HepG2 (cell line): ENCODE measurements around the gene HECTD2. TPM values are rescaled to one million over a fixed set of nuclear protein-coding genes. Genes with fewer than 3 reads are reported as not detected.

Experiments
- NR1H2 ChIP-seq: sonication (generic); formaldehyde crosslinking; IDR thresholded peaks from 2 replicates; pipeline ENCODE4 v1.8.1; 2022; ENCODE audit warnings: low read depth, missing genetic modification reagents, borderline replicate concordance
- PRDM10 ChIP-seq: sonication (generic); formaldehyde crosslinking; IDR thresholded peaks from 2 replicates; pipeline ENCODE4 v1.4.0; 2020; ENCODE audit warnings: low read depth, missing genetic modification reagents
- TIGD3 ChIP-seq: sonication (generic); formaldehyde crosslinking; IDR thresholded peaks from 2 replicates; pipeline ENCODE4 v1.5.1; 2020; ENCODE audit warnings: mild to moderate bottlenecking, missing genetic modification reagents, borderline replicate concordance
- ZNF138 ChIP-seq: sonication (generic); formaldehyde crosslinking; IDR thresholded peaks from 2 replicates; pipeline ENCODE4 v1.5.0; 2020; ENCODE audit warnings: mild to moderate bottlenecking, low read depth, missing genetic modification reagents
- ZNF318 ChIP-seq: sonication (generic); formaldehyde crosslinking; IDR thresholded peaks from 2 replicates; pipeline ENCODE4 v1.4.0; 2020; ENCODE audit warnings: mild to moderate bottlenecking, missing genetic modification reagents
- ZNF496 ChIP-seq: sonication (generic); formaldehyde crosslinking; IDR thresholded peaks from 2 replicates; pipeline ENCODE4 v1.8.1; 2023; ENCODE audit warnings: mild to moderate bottlenecking, moderate library complexity, missing genetic modification reagents; ENCODE audit not compliant: insufficient replicate concordance
- ZNF768 ChIP-seq: sonication (generic); formaldehyde crosslinking; IDR thresholded peaks from 2 replicates; pipeline ENCODE4 v1.4.0; 2020; ENCODE audit warnings: missing genetic modification reagents
- polyA plus RNA-seq, 8 experiments: library from polyadenylated mRNA; depleted of rRNA in 3 of 8; stranded (reverse) in 7 of 8; unstranded in 1 of 8; fragments of >200 nt; fragmentation: Illumina TruSeq in 4 of 8; extraction: Trizol in 4 of 8; gene quantifications; 2 replicates each; pipeline versions ENCODE4 v1.2.1 to v1.2.3, GENCODE V29; 2011 to 2016; ENCODE audit warnings: low read depth in 4 of 8, missing spikeins in 1 of 8, mixed read lengths in 1 of 8; ENCODE audit not compliant: insufficient read depth in 1 of 8
- total RNA-seq, 5 experiments: library from RNA; depleted of rRNA; stranded (reverse); fragments of >200 nt; fragmentation: Illumina TruSeq; extraction: Trizol; gene quantifications; 2 replicates each; pipeline ENCODE4 v1.2.3, GENCODE V29; 2016; ENCODE audit warnings: low read depth in 1 of 5

Gene HECTD2
- total and polyA plus RNA-seq, 2 of the 13 experiments (the other 11 are each of a cell fraction or from before 2014, with no cell fraction given), result 3.2 to 5.2 TPM

GRCh38 chr10:91556691-91557566, 146.8 kb downstream of the HECTD2 start (continued):
- TF ChIP-seq PRDM10 (CRISPR knock-in tag) (no peak), ZNF318 (CRISPR knock-in tag) (no peak), ZNF496 (CRISPR knock-in tag) (no peak), NR1H2 (peak; percentile 49; the same call in 1 of the 2 replicates), ZNF768 (no peak), ZNF138 (CRISPR knock-in tag) (no peak), TIGD3 (no peak)
